HG03039 (cell line): Measurements from ENCODE around the gene PPP2R5D.
A peak's percentile ranks its signal among the peaks of the same experiment; 100 is the strongest.
"Not testable (repeated sequence)": the region's sequence is repeated elsewhere in the genome, so short reads cannot be mapped to it uniquely, and the experiment has no call there.

Source experiments
- ATAC-seq: cut with Tn5 transposase; IDR thresholded peaks from one replicate; pipeline ENCODE4 v1.9.1; 2021; ENCODE audit warnings: mild to moderate bottlenecking, moderate library complexity; ENCODE audit not compliant: unreplicated experiment

Gene PPP2R5D

GRCh38 chr6:42984001-42984923 is at the start of gene PPP2R5D:
PPP2R5D (plus strand) TSS chr6:42984570; CDS start chr6:42984678, 108 bp downstream.
- peak; percentile 83 for ATAC-seq

- ATAC-seq = no peak
Observed at GRCh38 chr6:42935322-42935721, 49.0 kb upstream of the PPP2R5D start.

- no peak for ATAC-seq
Observed at GRCh38 chr6:42936398-42936797, 48.0 kb upstream of the PPP2R5D start.

GRCh38 chr6:42937548-42938427 is 46.6 kb upstream of the PPP2R5D start:
- ATAC-seq = no peak

- ATAC-seq = no peak
Observed at GRCh38 chr6:42938428-42938796, 46.0 kb upstream of the PPP2R5D start.

- no peak for ATAC-seq
Observed at GRCh38 chr6:42938987-42939809, 45.2 kb upstream of the PPP2R5D start.

- no peak for ATAC-seq
Observed at GRCh38 chr6:42939810-42940167, 44.6 kb upstream of the PPP2R5D start.

GRCh38 chr6:42940493-42941045 is 43.8 kb upstream of the PPP2R5D start:
- no peak for ATAC-seq

GRCh38 chr6:42941356-42941755 is 43.0 kb upstream of the PPP2R5D start:
- not testable (repeated sequence) for ATAC-seq

- no peak for ATAC-seq
Observed at GRCh38 chr6:42942444-42942843, 41.9 kb upstream of the PPP2R5D start.

GRCh38 chr6:42947950-42948349 is 36.4 kb upstream of the PPP2R5D start:
- ATAC-seq = no peak

- ATAC-seq = no peak
Observed at GRCh38 chr6:42952389-42952788, 32.0 kb upstream of the PPP2R5D start.

- not testable (repeated sequence) for ATAC-seq
Observed at GRCh38 chr6:42954405-42954804, 30.0 kb upstream of the PPP2R5D start.

GRCh38 chr6:42958125-42958524 is 26.2 kb upstream of the PPP2R5D start:
- no peak for ATAC-seq

GRCh38 chr6:42959917-42960242 is 24.5 kb upstream of the PPP2R5D start:
- no peak for ATAC-seq

GRCh38 chr6:42960243-42961019 is 23.9 kb upstream of the PPP2R5D start, which contains the start of gene GNMT:
GNMT (plus strand) TSS chr6:42960754; CDS start chr6:42960768, 14 bp downstream.
- no peak for ATAC-seq

- no peak for ATAC-seq
Observed at GRCh38 chr6:42961020-42961470, 23.3 kb upstream of the PPP2R5D start.

GRCh38 chr6:42962096-42962495 is 22.3 kb upstream of the PPP2R5D start:
- no peak for ATAC-seq

GRCh38 chr6:42962502-42963178 is 21.7 kb upstream of the PPP2R5D start:
- ATAC-seq = no peak
